HG02970 (cell line): ENCODE data around the gene TRIM56.
"Not testable (repeated sequence)": the region's sequence is repeated elsewhere in the genome, so short reads cannot be mapped to it uniquely, and the experiment has no call there.

Experiments used
- ATAC-seq: cut with Tn5 transposase; IDR thresholded peaks from one replicate; pipeline ENCODE4 v1.9.1; 2021; ENCODE audit warnings: mild to moderate bottlenecking, moderate library complexity, moderate number of reproducible peaks; ENCODE audit not compliant: unreplicated experiment, low FRiP score

The TRIM56 gene

DNA sequence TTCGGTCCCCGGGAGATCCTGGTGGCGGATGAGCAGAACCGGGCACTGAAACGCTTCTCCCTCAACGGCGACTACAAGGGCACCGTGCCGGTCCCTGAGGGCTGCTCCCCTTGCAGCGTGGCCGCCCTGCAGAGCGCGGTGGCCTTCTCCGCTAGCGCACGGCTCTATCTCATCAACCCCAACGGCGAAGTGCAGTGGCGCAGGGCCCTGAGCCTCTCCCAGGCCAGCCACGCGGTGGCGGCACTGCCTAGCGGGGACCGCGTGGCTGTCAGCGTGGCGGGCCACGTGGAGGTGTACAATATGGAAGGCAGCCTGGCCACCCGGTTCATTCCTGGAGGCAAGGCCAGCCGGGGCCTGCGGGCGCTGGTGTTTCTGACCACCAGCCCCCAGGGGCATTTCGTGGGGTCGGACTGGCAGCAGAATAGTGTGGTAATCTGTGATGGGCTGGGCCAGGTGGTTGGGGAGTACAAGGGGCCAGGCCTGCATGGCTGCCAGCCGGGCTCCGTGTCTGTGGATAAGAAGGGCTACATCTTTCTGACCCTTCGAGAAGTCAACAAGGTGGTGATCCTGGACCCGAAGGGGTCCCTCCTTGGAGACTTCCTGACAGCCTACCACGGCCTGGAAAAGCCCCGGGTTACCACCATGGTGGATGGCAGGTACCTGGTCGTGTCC is 3.7 kb downstream of the TRIM56 start:
- no peak for ATAC-seq

DNA sequence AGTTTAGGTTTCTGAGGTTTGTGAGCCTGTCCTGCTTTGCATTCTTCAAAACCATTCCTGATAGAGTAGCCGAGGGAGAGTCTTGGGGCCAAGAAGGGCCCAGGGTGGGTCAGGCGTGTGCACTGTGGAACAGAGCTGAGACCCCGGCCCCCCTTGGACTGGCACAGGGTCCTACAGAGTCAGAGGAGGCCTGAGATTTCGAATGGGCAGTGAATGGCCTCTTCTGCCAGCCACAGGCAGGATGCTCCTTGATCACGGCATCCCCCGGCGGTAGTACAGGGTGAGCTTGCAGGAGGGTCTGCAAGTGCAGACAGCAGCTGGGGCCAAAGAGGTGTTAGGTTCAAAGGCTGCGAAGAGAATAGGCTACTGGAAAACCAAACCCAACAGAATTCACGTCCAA is 4.6 kb downstream of the TRIM56 start:
- no peak for ATAC-seq

GRCh38 chr7:101092266-101092905 is 7.1 kb downstream of the TRIM56 start:
- not testable (repeated sequence) for ATAC-seq

DNA sequence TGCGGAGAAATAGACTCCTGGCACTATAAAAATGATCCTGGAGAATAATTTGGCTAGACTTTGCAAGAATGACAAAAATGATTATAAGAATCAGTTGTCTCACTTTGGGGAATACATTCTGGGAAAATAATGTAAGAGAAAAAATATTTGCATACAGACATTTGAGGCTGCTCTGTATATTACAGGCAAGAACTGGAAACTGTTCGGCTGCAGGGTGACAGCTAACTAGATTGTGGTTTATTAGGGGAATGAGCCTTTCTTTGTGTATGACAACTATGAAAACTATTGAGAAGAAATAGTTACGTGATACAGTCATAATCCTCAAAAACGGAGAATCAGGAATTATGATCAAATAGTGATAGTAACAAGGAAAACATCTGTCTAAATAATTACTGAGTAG is 8.6 kb downstream of the TRIM56 start:
- ATAC-seq, result no peak

- ATAC-seq, result no peak
Measured at GRCh38 chr7:101094376-101094775, 9.1 kb downstream of the TRIM56 start.

DNA sequence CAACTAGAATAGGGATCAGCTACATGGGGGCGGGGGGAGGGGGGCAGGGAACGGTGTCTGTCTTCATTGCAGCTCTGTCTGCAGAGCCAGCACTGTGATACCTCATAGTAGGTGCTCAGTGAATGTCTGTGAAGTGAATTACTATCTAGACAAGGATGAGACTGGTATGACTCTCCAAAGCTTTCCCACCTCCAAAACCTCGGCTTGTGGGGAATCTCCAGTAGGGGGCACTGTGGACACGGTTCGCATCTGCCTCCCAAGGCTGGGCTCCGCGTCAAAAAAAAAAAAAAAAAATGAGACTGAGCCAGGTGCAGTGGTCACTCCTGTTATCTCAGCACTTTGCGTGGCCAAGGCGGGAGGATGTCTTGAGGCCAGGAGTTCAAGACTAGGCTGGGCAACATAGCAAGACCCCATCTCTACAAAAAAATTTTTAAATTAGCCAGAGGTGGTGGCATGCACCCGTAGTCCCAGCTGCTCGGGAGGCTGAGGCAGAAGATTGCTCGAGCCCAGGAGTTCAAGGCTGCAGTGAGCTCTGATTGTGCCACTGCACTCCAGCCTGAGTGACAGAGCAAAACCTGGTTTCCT is 9.6 kb downstream of the TRIM56 start:
- ATAC-seq, result no peak

DNA sequence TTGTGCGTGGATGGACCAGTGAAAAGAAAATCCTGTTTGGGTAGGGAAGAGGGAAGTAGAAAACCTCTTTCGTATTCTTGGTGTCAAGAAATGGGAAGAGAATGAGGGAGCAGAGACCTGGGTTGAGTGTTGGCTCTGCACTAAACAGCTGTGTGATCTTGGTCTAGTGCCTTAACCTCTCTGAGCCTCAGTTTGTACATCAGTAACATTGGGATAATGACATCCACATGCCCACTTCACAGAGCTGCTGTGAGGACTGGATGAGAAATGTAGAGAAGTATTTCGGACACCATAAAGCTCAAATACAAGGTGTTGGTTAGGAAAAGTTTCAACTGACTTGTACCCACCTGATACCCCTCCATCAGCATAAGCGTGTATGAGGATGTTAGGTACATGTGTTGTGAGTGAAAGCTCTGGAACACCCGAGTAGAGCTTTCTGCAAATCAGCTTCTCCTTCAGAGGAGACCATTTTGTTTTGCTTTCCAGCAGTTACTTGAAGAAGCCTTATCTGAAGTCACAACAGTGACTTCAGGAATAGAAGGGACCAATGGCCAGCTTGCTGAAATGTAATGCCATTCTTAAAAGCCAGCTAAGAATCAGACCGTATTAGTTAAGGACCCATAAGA is 11.2 kb downstream of the TRIM56 start:
- ATAC-seq, result no peak

DNA sequence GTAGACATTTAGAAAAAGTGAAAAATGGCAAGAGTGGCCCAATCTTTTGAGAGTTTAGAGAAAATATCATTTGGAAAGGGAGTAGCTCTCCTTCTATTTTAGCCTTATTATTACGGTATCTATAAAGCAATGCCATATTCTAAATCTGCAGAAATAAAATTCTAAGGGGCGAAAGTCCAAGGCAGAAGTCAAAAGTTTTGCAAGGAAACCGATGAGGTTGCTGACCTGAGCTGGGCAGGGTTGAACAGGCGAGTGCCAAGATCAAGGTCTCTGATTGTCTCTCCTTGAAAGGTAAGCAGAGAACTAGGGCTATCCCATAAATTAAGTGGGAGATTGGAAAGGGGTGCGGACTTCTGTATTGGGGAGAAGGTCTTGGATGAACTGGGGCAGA is 11.7 kb downstream of the TRIM56 start:
- ATAC-seq, result no peak

- no peak for ATAC-seq
Measured at GRCh38 chr7:101097561-101097960, 12.3 kb downstream of the TRIM56 start.

- ATAC-seq, result no peak
Measured at GRCh38 chr7:101099969-101100781, 14.9 kb downstream of the TRIM56 start.

GRCh38 chr7:101100858-101101847 is 15.9 kb downstream of the TRIM56 start:
- no peak for ATAC-seq

DNA sequence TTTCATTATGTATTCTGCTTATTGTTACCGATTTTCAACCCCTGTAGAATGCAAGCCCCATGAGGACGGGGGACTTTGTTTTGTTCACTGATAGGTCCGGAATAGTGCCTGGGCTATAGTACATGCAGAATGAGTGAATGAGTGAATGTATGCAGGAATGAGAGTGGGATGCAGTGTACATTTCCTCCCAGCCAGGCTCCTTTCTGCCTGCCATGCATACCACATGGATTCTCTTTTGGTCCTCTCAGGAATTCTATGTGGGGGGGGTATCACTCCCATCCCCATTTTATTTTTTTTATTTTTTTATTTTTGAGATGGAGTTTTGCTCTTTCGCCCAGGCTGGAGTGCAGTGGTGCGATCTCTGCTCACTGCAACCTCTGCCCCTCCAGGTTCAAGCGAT is 16.7 kb downstream of the TRIM56 start:
- no peak for ATAC-seq

GRCh38 chr7:101103701-101104100 is 18.4 kb downstream of the TRIM56 start:
- ATAC-seq, result not testable (repeated sequence)

- ATAC-seq, result no peak
Measured at GRCh38 chr7:101104193-101104713, 19.0 kb downstream of the TRIM56 start.

DNA sequence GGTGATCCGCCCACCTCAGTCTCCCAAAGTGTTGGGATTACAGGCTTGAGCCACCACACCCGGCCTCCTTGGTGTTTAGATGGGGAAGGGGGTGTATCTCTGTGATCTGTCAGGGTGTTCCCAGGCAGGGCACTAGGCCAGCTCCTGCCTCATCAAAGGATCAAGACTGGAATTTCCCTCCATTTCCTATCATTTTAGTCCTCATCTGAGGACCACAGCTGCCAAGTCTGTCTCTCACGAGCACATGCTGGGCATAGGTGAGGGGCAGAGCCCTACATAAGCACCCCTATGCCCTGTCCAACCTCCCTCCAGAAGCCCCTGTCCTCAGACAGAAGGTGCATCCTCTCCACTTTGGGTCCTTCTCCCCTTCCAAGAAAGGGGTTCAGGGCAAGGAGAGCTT is 19.5 kb downstream of the TRIM56 start:
- ATAC-seq, result no peak

GRCh38 chr7:101105248-101105647 is 20.0 kb downstream of the TRIM56 start:
- not testable (repeated sequence) for ATAC-seq

DNA sequence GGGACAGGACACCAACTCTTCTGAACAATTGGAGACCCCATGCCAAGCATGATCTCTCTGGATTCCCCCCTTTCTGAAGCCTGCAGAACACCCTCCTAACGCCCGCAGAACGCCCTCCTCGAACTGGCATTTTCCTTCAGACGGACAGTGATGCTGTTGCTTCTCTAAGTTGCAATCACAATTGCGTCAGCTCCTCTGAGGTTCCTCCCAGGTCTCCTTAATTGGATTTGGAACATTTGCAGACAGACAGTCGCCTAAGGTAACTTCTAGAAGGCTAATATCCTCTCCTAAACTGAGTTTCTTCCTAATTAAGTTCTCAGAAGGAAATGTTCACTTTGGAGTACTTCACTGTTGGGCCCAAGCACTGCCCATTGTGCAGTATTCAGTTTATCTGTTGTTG is 21.1 kb downstream of the TRIM56 start:
- no peak for ATAC-seq

DNA sequence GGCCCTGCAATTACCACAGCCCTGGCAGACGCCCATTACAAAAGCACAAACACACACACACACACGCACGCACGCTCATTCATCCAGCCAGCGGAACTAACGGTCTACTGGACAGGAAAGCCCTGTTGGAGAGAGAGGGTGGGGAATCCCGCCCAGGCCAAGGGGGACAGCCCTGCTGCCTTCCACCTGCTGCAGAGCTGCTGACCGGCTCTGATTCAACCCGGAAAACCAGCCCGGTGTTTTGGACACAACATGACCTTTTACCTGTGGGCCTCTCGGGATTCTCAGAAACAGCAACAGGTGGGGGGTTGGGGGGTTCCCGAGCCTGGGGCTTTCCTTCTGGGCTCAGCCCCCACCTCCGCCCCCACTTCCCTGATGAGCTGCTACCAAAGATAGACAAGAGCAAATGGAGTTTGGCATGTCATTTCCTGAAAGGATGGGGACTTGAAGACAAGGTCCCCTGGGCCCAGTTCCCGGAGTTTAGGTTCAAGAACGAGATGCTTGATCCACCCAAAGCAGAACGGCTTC is 23.1 kb downstream of the TRIM56 start:
- no peak for ATAC-seq

GRCh38 chr7:101108961-101109360 is 23.7 kb downstream of the TRIM56 start:
- ATAC-seq, result no peak
